GM19324 (cell line): ENCODE data around the gene PLIN1.
A peak's percentile ranks its signal among the peaks of the same experiment; 100 is the strongest.
"Not testable (repeated sequence)": the region's sequence is repeated elsewhere in the genome, so short reads cannot be mapped to it uniquely, and the experiment has no call there.

Experiments
- ATAC-seq: cut with Tn5 transposase; IDR thresholded peaks from one replicate; pipeline ENCODE4 v1.9.1; 2021; ENCODE audit warnings: mild to moderate bottlenecking, moderate library complexity; ENCODE audit not compliant: unreplicated experiment, low FRiP score

Gene PLIN1, protein sequence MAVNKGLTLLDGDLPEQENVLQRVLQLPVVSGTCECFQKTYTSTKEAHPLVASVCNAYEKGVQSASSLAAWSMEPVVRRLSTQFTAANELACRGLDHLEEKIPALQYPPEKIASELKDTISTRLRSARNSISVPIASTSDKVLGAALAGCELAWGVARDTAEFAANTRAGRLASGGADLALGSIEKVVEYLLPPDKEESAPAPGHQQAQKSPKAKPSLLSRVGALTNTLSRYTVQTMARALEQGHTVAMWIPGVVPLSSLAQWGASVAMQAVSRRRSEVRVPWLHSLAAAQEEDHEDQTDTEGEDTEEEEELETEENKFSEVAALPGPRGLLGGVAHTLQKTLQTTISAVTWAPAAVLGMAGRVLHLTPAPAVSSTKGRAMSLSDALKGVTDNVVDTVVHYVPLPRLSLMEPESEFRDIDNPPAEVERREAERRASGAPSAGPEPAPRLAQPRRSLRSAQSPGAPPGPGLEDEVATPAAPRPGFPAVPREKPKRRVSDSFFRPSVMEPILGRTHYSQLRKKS

GRCh38 chr15:89679212-89679611 lies at the start of gene PLIN1:
Gene PLIN1, minus strand, starts transcription at chr15:89679367. Its CDS starts 1,878 bp downstream, at chr15:89677489.
- no peak for ATAC-seq

DNA sequence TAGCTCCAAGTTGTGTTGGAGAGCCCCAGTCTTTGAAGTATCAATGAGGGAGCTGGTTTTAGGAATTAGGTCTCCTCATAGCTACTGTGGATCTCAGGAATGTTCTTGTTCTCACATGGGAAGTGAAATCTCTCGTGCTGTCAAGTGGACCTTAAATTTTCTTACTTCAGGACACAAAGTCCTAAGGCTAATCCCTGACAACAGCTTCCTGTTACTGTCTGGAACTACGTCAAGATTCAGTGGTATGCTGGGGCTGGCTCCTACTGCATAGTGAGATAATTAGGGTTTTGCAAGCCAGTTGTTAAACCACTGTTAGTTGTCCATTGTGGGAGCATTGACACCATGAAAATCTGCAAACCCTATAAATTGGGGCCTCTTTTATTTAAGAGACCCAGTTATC lies 49.1 kb upstream of the PLIN1 start:
- ATAC-seq, result no peak

GRCh38 chr15:89725064-89725463 lies 45.9 kb upstream of the PLIN1 start:
- ATAC-seq, result no peak

GRCh38 chr15:89724621-89725020 lies 45.5 kb upstream of the PLIN1 start:
- ATAC-seq, result no peak

- ATAC-seq, result no peak
Observed at GRCh38 chr15:89723031-89723430, 43.9 kb upstream of the PLIN1 start.

- ATAC-seq, result no peak
Observed at GRCh38 chr15:89714775-89715174, 35.6 kb upstream of the PLIN1 start.

DNA sequence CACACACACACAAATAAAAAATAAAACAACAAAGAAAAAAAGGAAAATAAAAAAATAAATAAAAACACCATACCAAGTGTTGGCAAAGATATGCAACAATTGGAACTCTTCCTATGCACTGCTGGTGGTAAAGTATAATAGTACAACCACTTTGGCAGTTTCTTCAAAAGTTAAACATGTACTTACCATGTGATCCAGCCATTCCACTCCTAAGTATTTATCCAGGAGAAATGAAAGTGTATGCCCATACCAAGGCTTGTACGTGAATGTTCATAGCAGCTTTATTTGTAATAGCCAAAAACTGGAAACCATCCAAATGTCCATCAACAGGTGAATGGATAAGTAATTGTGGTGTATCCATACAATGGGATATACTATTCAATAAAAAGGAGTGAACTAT lies 28.4 kb upstream of the PLIN1 start:
- ATAC-seq, result no peak

DNA sequence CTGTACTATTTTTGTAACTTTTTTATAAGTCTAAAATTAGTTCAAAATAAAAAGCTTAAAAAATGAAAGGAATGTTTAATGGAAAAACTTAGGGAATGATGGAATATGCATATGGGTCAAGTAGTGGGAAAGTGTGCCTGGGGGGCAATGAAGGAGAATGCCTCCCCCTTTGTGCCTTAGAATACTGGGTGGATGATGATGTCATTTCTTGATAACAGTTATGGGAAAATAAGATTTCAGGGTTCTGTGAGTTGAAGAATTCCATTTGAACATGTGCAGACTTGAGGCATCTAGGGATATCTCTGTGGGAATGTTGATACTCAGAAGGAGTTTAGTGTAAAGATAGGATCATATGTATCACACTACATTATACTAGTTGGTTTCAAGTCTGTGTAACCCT lies 25.2 kb upstream of the PLIN1 start:
- ATAC-seq, result no peak

DNA sequence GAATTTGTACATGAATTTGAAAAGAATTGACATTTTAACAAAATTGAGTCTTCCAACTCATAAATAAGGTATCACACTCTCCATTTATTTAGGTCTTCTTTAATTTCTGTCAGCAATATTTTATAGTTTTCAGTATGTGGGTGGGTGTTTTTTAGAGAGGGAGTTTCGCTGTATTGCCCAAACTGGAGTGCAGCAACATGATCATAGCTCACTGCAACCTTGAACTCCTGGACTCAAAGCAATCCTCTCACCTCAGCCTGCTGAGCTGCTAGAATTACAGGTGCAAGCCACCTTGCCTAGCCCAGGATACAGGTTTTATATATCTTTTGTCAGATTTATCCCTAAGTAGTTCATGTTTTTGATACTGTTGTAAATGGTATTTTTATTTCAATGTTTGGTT lies 16.0 kb upstream of the PLIN1 start:
- no peak for ATAC-seq

DNA sequence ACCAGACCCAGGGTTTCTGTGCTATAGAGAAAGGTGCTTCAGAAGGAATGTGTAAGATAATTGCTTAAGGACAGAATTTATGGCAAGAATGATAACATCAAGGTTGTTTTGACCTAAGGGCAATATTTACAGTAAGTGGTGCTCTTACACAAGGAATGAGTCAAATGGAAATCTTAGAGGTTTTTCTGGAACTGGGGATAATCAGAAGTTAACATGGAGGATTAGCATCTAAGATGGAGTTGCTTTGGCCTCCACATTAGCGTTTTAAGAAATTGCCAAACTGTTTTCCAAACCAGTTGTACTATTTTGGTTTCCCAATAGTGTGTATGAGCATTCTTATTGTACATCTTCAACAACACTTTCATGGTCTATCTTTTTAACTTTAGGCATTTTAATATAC lies 14.5 kb upstream of the PLIN1 start:
- no peak for ATAC-seq

DNA sequence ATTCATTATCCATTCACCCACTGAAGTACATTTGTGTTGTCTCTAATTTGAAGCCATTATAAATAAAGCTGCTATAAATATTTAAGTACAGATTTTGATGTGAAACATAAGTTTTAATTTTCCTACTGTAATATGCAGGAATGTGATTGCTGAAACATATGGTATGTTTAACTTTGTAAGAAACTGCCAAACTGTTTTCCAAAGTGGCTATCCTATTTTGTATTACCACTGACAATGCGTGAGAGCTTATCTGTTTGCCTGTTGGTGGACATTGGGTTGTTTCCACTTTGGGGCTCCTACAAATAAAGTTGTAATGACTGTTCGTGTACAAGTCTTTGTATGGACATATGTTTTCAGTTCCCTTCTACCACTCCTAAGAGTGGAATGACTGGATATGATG lies 13.9 kb upstream of the PLIN1 start:
- no peak for ATAC-seq

- peak; percentile 93 for ATAC-seq
Observed at GRCh38 chr15:89690276-89691218, 11.4 kb upstream of the PLIN1 start, which contains the start of the genes PEX11A and WDR93. Gene PEX11A, minus strand, starts transcription at chr15:89690754. Its CDS starts 122 bp downstream, at chr15:89690632. Gene WDR93, plus strand, starts transcription at chr15:89690811. Its CDS starts 10,936 bp downstream, at chr15:89701747.

DNA sequence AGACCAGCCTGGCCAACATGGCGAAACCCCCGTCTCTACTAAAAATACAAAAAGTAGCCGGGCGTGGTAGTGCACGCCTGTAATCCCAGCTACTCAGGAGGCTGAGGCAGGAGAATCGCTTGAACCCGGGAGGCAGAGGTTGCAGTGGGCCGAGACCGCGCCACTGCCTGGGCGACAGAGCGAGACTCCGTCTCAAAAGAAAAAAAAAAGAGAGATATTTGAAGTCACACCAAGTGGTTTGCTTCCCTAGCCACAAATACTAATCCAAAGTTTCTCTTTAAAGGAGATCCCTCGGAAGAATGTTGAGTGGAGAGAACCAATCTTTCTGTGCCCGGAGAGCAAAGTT lies 10.7 kb upstream of the PLIN1 start:
- ATAC-seq, result not testable (repeated sequence)

DNA sequence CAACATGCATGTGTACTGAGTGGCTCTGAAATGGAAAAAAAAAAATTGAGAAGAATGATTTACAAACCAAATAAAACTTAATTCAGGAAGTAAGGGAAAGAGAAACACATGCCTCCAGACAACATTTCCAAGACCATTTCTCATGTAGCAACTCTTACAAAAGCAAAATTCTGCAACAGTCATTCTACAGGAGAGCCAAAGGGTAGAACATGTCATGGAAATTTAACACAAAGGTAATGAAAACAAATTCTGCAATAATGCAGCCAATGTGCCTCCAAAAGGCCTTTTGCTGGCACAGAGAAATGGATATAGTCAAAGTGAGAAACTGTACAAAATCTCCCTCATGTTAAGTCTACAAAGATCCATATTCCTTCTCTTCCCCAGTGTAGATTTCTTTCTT lies 7.4 kb upstream of the PLIN1 start:
- ATAC-seq, result no peak

DNA sequence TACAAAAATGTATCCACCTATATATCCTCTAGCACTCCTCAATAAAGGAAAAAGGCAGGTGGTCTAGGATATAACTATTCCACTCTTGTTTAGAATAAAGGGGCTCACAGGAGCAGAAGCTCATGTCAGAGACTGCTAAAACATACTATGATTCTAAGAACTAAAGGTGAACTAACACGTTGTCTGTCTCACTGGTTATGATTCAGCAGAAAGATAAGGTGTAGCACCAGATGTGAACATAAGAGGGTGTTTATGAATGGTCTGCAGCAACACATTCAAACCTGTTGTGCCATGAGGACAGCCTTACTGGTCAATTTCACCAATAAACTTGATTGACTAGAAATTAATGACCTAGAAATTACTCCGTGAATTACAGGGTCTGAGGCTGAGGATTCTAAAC lies 6.8 kb upstream of the PLIN1 start:
- no peak for ATAC-seq

GRCh38 chr15:89681146-89681545 lies 2.0 kb upstream of the PLIN1 start:
- ATAC-seq, result no peak

- no peak for ATAC-seq
Observed at GRCh38 chr15:89680282-89680873, 1.2 kb upstream of the PLIN1 start.

GRCh38 chr15:89677381-89677780 lies 1.8 kb downstream of the PLIN1 start:
- ATAC-seq, result no peak

GRCh38 chr15:89675606-89676005 lies 3.6 kb downstream of the PLIN1 start:
- ATAC-seq, result no peak

- ATAC-seq, result no peak
Observed at GRCh38 chr15:89674526-89674925, 4.6 kb downstream of the PLIN1 start.

DNA sequence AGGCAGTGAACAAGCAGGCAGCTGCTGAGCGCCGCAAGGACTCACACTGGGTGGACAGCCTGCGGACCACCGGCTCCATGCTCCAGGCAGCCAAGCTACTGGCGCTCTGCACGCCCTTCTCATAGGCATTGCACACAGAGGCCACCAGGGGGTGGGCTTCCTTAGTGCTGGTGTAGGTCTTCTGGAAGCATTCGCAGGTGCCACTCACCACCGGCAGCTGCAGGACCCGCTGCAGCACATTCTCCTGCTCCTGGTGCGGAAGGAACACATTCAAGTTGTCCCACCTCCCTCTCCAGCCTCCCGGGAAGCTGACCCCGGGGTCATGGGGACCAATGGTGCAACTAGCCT lies 6.0 kb downstream of the PLIN1 start:
- no peak for ATAC-seq
